Breast epithelium (tissue), 4 donors: ENCODE measurements around the gene S100A10. TPM values are rescaled to one million over a fixed set of nuclear protein-coding genes. Genes with fewer than 3 reads are reported as not detected.

Experiments used
- DNase-seq, 2 donors: peaks; one replicate each; pipeline ENCODE4 v3.0.0-alpha.2; 2019; ENCODE audit warnings: low spot score in 2 of 2
- H3K27ac ChIP-seq, 2 donors: fragments of 200-600 bp; sonication (generic) in 1 of 2; one replicate each; pipeline ENCODE4 v1.5.1; 2016 to 2019; ENCODE audit warnings: mild to moderate bottlenecking in 1 of 2
- H3K27me3 ChIP-seq, 2 donors: fragments of 200-600 bp; sonication (generic) in 1 of 2; one replicate each; pipeline versions ENCODE4 v1.5.1 to v1.6.0; 2017 to 2019; ENCODE audit warnings: control low read depth in 1 of 2, mild to moderate bottlenecking in 1 of 2
- H3K36me3 ChIP-seq: fragments of 200-600 bp; one replicate; pipeline ENCODE4 v1.5.1; 2019
- H3K4me1 ChIP-seq, 2 donors: fragments of 200-600 bp; sonication (generic); one replicate each; pipeline ENCODE4 v1.5.1; 2016 to 2019; ENCODE audit warnings: control low read depth in 1 of 2
- H3K4me3 ChIP-seq, 3 donors: fragments of 200-600 bp; sonication (generic); 1 replicate in 2 of 3; 2 replicates in 1 of 3; pipeline ENCODE4 v1.5.1; 2016 to 2019; ENCODE audit warnings: mild to moderate bottlenecking in 3 of 3, moderate library complexity in 2 of 3
- H3K9me3 ChIP-seq, 2 donors: fragments of 200-600 bp; sonication (generic) in 1 of 2; one replicate each; pipeline ENCODE4 v1.5.1; 2016 to 2019; ENCODE audit warnings: control low read depth in 1 of 2
- POLR2A ChIP-seq: fragments of 450-650 bp; IDR thresholded peaks from one replicate; pipeline ENCODE4 v1.6.1; 2016; ENCODE audit warnings: antibody characterized with exemption, mild to moderate bottlenecking, moderate library complexity
- POLR2AphosphoS5 ChIP-seq, 3 donors: sonication (generic); formaldehyde crosslinking; IDR thresholded peaks; one replicate each; pipeline ENCODE4 v1.6.1; 2017; ENCODE audit warnings: antibody characterized with exemption in 3 of 3
- intact Hi-C: fragments of 100-400 bp; cut with DNase I; formaldehyde crosslinking; loops from one replicate; pipeline ENCODE4 v1.15.1; 2023; ENCODE audit warnings: low total_unique reads
- total RNA-seq, 3 donors: library from RNA; depleted of rRNA; stranded (reverse); fragments of >200 nt; gene quantifications; one replicate each; pipeline ENCODE4 v1.1.0, GENCODE V29; 2016
- TF ChIP-seq, protein P1 (sequence below), 3 donors: fragments of 450-650 bp; IDR thresholded peaks; one replicate each; pipeline ENCODE4 v1.5.1; 2016 to 2017; ENCODE audit warnings: antibody characterized with exemption in 3 of 3, mild to moderate bottlenecking in 3 of 3, moderate library complexity in 3 of 3

The S100A10 gene
- total RNA-seq, 3 donors from 2014 or later: 70.4 to 156 (median 84.9) TPM

DNA sequence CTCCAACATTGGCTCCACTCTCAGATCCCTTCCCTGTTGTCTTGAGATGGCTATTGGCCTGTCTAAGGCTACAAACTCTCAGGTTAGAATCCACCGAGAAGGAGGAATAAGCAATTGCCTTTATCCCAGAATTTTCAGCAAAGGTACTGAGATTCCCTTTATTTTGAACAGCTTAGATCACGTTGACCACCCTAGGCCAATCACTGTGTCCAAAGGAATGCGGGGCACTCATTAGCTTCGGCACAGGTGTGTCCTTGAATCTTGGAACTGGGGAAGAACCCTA lies 36.2 kb upstream of the S100A10 start:
- intact Hi-C loops: no loop called here
- TF ChIP-seq POLR2AphosphoS5 (IDR thresholded peaks at IDR 0.05) (no peak), POLR2A (no peak)
- TF ChIP-seq, protein P1, sequence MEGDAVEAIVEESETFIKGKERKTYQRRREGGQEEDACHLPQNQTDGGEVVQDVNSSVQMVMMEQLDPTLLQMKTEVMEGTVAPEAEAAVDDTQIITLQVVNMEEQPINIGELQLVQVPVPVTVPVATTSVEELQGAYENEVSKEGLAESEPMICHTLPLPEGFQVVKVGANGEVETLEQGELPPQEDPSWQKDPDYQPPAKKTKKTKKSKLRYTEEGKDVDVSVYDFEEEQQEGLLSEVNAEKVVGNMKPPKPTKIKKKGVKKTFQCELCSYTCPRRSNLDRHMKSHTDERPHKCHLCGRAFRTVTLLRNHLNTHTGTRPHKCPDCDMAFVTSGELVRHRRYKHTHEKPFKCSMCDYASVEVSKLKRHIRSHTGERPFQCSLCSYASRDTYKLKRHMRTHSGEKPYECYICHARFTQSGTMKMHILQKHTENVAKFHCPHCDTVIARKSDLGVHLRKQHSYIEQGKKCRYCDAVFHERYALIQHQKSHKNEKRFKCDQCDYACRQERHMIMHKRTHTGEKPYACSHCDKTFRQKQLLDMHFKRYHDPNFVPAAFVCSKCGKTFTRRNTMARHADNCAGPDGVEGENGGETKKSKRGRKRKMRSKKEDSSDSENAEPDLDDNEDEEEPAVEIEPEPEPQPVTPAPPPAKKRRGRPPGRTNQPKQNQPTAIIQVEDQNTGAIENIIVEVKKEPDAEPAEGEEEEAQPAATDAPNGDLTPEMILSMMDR (IDR thresholded peaks at IDR 0.05): no peak
- peaks cover 0 to 6% of the 10 kb centered on the region in 2 donors for H3K4me1 ChIP-seq
- no peak overlapping the region for H3K27ac ChIP-seq
- DNase-seq: no peak
- no peaks in the 10 kb centered on the region for H3K36me3 ChIP-seq
- H3K4me3 ChIP-seq: no peak overlapping the region
- no peaks in the 10 kb centered on the region for H3K27me3 ChIP-seq
- H3K9me3 ChIP-seq: no peaks in the 10 kb centered on the region

DNA sequence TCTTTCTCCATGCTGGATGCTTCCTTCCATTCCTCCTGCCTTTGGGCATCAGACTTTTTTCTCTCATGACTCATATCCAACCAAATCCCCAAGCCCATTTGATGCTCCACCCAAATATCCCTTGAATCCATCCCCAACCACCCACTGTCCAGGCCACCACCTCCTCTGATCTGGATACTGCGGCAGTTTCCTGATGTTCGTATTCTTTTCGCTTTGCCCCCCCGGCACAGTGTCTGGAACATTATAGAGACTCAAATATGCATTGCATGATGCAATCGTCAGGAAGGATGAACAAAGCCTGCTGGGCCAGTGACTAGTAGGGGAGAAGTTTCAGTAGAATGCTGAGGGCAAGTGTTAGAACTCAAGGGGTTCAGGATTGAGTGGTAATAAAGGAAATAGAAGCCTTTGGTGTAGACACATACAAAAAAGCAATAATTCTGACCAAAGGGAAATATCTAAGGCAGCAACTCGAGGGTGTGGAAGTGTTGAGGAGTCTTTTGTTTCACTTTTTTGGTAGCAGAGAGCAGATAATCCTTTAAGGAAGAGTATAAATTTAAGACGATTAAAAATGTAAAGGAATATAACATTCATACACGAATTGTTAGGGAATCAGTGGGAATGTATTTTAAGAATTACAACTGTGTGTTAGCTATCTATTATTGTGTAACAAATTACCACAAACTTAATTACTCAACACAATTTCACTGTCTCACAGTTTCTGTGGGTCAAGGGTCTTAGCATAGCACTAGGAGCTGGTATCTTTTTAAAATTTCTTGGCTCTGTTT lies 35.7 kb upstream of the S100A10 start:
- no peaks in the 10 kb centered on the region for H3K9me3 ChIP-seq
- no peaks in the 10 kb centered on the region for H3K36me3 ChIP-seq
- TF ChIP-seq, protein P1 (IDR thresholded peaks at IDR 0.05): no peak
- no peak for TF ChIP-seq POLR2AphosphoS5 (IDR thresholded peaks at IDR 0.05)
- TF ChIP-seq POLR2A: no peak
- peaks cover 0 to 6% of the 10 kb centered on the region in 2 donors for H3K4me1 ChIP-seq
- no peaks in the 10 kb centered on the region for H3K27me3 ChIP-seq
- intact Hi-C loops: no loop called here
- no peak for DNase-seq
- no peak overlapping the region for H3K27ac ChIP-seq
- H3K4me3 ChIP-seq: no peak overlapping the region

DNA sequence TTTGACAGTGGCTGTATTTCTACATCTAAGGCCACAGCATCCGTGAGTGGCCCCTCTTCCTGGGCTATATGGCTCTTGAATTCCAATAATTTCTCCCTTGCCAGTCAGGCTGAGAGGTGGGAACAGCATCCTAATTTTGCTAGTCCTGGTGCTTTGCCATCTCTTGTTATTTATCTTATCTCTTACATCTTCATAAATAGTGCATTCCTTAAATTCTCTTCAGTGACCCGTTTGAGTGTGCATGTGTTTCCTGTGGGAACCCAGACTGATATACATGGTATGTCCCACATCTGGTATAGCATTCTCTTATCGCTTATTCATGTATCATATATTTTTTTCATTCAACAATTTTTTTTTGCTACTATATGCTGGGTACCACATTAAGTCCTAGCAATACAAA lies 33.2 kb upstream of the S100A10 start:
- Histone ChIP-seq H3K36me3 (no peaks in the 10 kb centered on the region), H3K27me3 (no peaks in the 10 kb centered on the region), H3K9me3 (no peaks in the 10 kb centered on the region), H3K27ac (no peak overlapping the region), H3K4me3 (no peak overlapping the region), H3K4me1 (no peaks in the 10 kb centered on the region)
- intact Hi-C loops: no loop called here
- TF ChIP-seq POLR2AphosphoS5 (IDR thresholded peaks at IDR 0.05) (no peak), POLR2A (no peak)
- TF ChIP-seq, protein P1 (IDR thresholded peaks at IDR 0.05): no peak
- no peak for DNase-seq

- peak overlapping the region in 1 of 2 donors; percentile 10 for H3K27ac ChIP-seq
- intact Hi-C loops: no loop called here
- H3K4me3 ChIP-seq: no peak overlapping the region
- DNase-seq: no peak
- TF ChIP-seq POLR2AphosphoS5 (IDR thresholded peaks at IDR 0.05) (no peak), POLR2A (no peak)
- TF ChIP-seq, protein P1 (IDR thresholded peaks at IDR 0.05): no peak
- H3K27me3 ChIP-seq: no peaks in the 10 kb centered on the region
- H3K9me3 ChIP-seq: no peaks in the 10 kb centered on the region
- no peaks in the 10 kb centered on the region for H3K36me3 ChIP-seq
- no peaks in the 10 kb centered on the region for H3K4me1 ChIP-seq
These were observed 30.6 kb upstream of the S100A10 start for GRCh38 chr1:152024223-152024622.

- intact Hi-C loops: no loop called here
These were observed 29.6 kb upstream of the S100A10 start for GRCh38 chr1:152023221-152023620.

More at GRCh38 chr1:152023221-152023620, 29.6 kb upstream of the S100A10 start:
- H3K27me3 ChIP-seq: no peaks in the 10 kb centered on the region
- no peaks in the 10 kb centered on the region for H3K9me3 ChIP-seq
- H3K4me3 ChIP-seq: no peak overlapping the region
- no peaks in the 10 kb centered on the region for H3K36me3 ChIP-seq
- TF ChIP-seq POLR2AphosphoS5 (IDR thresholded peaks at IDR 0.05) (no peak), POLR2A (no peak)
- TF ChIP-seq, protein P1 (IDR thresholded peaks at IDR 0.05): no peak
- no peaks in the 10 kb centered on the region for H3K4me1 ChIP-seq
- H3K27ac ChIP-seq: no peak overlapping the region
- DNase-seq: no peak
